ENCODE measurements around the gene DCANP1. TPM values are rescaled to one million over a fixed set of nuclear protein-coding genes. Genes with fewer than 3 reads are reported as not detected.
"Not testable (repeated sequence)": the region's sequence is repeated elsewhere in the genome, so short reads cannot be mapped to it uniquely, and the experiment has no call there.

Gene DCANP1, protein sequence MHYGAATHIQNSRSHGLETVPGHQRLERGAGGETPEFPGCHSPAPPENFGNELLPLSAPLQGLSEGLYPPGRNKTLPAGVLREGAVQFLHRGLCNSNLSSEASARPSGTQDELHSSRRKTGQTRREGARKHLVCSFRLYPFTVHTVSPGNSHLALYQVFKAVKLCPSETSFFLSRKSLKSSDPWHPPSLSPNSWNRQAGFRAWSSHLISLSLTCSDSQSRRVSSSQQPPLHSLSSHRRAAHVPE
- under 1 TPM in 1 of 3 donors, not detected in 2; 0.95 TPM for polyA plus RNA-seq

GRCh38 chr5:135447298-135447929 lies at the start of gene DCANP1:
TSS of gene DCANP1 (minus strand) at chr5:135447348. CDS start at chr5:135447108, 240 bp downstream.
- Mint-ChIP-seq H3K27ac (no peak within 1 kb of the TSS), H3K27me3 (ENCODE audit: low read depth in 3 of 3) (peaks cover 2 to 6% (median 3%) of the 10 kb centered on the region in 3 donors), H3K36me3 (no peaks in the 10 kb centered on the region), H3K4me1 (peaks cover 10 to 13% of the 10 kb centered on the region in 2 donors), H3K4me3 (no peak within 1 kb of the TSS), H3K9me3 (no peaks in the 10 kb centered on the region)
- DNase-seq = no peak

- not testable (repeated sequence) for H3K27ac Mint-ChIP-seq, H3K36me3 Mint-ChIP-seq, H3K4me1 Mint-ChIP-seq, H3K4me3 Mint-ChIP-seq, DNase-seq, H3K9me3 Mint-ChIP-seq
- H3K27me3 Mint-ChIP-seq (ENCODE audit: low read depth in 3 of 3) = peaks cover 6 to 18% (median 15%) of the 10 kb centered on the region in 3 donors
These were observed 48.4 kb upstream of the DCANP1 start for GRCh38 chr5:135495531-135495930.

- Mint-ChIP-seq H3K9me3 (no peaks in the 10 kb centered on the region), H3K27ac (no peak overlapping the region), H3K27me3 (ENCODE audit: low read depth in 3 of 3) (peaks cover 6 to 23% (median 16%) of the 10 kb centered on the region in 3 donors), H3K4me1 (no peaks in the 10 kb centered on the region), H3K4me3 (no peak overlapping the region), H3K36me3 (no peaks in the 10 kb centered on the region)
- DNase-seq = no peak
These were observed 47.0 kb upstream of the DCANP1 start for GRCh38 chr5:135494196-135494595.

- H3K27ac Mint-ChIP-seq = no peak overlapping the region
- H3K4me1 Mint-ChIP-seq = no peaks in the 10 kb centered on the region
- H3K27me3 Mint-ChIP-seq (ENCODE audit: low read depth in 3 of 3) = peaks cover 7 to 23% (median 16%) of the 10 kb centered on the region in 3 donors
- H3K36me3 Mint-ChIP-seq = no peaks in the 10 kb centered on the region
- H3K9me3 Mint-ChIP-seq = no peaks in the 10 kb centered on the region
- no peak for DNase-seq
- H3K4me3 Mint-ChIP-seq = no peak overlapping the region
These were observed 46.4 kb upstream of the DCANP1 start for GRCh38 chr5:135493406-135494180.

GRCh38 chr5:135492319-135492626 lies 45.1 kb upstream of the DCANP1 start:
- Mint-ChIP-seq H3K9me3 (no peaks in the 10 kb centered on the region), H3K27me3 (ENCODE audit: low read depth in 3 of 3) (peaks cover 12 to 30% (median 19%) of the 10 kb centered on the region in 3 donors), H3K27ac (no peak overlapping the region), H3K4me1 (no peaks in the 10 kb centered on the region), H3K4me3 (no peak overlapping the region), H3K36me3 (no peaks in the 10 kb centered on the region)
- DNase-seq = no peak

DNA sequence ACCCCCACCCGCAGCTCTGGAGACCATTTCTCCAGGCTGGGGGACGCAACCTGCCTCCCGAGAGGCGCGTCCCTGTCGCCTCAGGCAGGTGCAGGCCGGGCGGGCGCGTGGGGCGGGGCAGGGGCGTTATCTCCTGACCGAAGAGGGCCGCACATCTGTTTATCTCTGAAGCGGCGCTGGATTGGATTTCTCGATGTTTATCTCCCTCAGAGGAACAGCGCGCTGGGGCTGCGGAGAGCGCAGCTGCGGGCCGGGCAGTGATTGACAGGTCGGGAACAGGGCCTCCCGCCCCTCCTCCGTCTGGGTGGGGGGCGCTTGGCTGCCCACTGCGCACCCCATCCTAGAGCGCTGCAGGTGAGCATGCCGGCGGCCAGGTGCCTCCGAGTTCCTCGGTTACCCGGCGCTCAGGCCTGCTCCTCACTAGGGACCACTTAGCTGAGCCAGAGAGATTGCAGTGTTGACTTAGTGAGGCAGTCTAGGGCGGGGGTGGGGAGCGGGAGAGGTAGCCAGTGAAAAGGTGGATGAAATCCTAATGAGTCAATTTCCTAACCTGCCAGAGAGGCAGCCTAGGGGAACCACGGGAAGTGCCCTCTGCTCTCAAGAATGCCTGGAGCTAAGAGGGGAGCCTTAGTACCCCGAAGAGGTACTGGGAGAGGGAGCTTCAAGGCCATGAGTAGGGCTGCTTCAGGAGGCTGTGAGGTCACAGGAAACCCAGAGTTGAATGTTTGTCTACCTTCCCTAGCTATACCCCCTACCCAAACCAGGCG lies 44.6 kb upstream of the DCANP1 start:
- peaks cover 12 to 28% (median 19%) of the 10 kb centered on the region in 3 donors for H3K27me3 Mint-ChIP-seq (ENCODE audit: low read depth in 3 of 3)
- no peak overlapping the region for H3K27ac Mint-ChIP-seq
- no peaks in the 10 kb centered on the region for H3K36me3 Mint-ChIP-seq
- no peaks in the 10 kb centered on the region for H3K4me1 Mint-ChIP-seq
- DNase-seq = no peak
- no peak overlapping the region for H3K4me3 Mint-ChIP-seq
- peaks cover 0 to 2% (median 0%) of the 10 kb centered on the region in 6 donors for H3K9me3 Mint-ChIP-seq

DNA sequence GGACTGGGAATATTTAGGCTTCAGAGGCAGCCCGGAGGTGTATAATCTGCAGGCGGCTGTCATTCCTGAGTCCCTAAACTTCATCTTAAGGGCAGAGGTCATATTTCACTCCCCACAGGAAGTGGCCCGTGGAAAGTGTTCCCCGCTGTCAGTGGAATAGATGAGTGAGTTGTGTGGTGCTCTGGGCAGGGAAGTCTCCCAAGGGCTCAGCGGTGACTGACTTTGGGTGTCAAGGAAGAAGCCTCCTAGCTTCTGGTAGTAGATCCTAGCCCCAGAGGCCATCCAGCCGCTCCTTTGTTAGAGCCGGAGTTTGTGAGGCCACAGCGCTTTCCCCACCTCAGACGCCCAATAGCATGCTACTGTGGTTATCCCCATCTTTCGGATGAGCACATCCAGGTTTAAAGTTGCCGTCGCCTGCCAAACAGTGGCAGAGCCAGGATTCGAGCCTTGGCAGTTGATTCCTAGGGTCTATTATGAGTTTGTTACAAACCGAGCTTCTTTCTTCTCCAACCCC lies 43.9 kb upstream of the DCANP1 start:
- Mint-ChIP-seq H3K27me3 (ENCODE audit: low read depth in 3 of 3) (peaks cover 12 to 28% (median 19%) of the 10 kb centered on the region in 3 donors), H3K4me1 (no peaks in the 10 kb centered on the region), H3K27ac (no peak overlapping the region), H3K36me3 (no peaks in the 10 kb centered on the region), H3K4me3 (no peak overlapping the region), H3K9me3 (peaks cover 0 to 2% (median 0%) of the 10 kb centered on the region in 6 donors)
- no peak for DNase-seq

DNA sequence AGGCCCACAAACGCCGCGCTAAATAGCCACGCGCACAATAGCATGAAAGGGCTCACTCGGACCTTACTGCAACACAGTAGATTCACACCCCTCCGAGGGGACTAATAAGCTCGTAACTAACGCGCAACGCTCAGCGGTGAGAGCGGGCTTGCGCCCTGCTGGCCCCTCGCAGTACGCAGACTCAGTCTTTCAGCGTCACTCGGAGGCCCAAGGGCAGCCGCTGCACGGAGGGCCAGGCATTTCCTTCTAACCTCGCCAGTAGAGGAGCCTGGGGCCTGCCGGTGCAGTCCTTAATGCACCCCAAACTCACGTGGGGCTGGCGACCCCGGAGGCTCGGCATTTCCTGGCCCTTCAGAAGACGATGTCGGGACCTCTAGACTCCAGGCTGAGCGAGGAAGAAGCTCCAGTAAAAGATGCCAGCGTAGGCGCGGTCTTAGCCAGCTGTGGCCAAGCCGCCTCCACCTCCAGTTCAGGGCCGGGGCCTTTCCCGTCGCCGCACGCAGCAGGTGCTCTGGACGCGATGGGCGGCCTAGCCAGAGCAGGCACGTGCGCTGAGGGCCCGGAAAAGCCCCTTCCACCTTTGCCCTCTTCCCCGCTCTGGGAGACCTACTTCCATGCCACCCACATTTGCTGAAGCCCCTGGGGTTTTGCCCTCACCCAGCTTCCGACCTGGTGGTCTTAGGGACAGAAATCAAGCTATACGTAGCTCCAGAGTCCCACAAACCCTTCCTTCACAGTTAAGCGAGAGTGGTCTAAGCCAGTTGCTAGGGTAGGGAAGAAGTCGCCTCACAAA lies 43.3 kb upstream of the DCANP1 start:
- Mint-ChIP-seq H3K27me3 (ENCODE audit: low read depth in 3 of 3) (peaks cover 11 to 27% (median 19%) of the 10 kb centered on the region in 3 donors), H3K4me1 (no peaks in the 10 kb centered on the region), H3K4me3 (no peak overlapping the region), H3K36me3 (no peaks in the 10 kb centered on the region), H3K9me3 (peaks cover 0 to 2% (median 0%) of the 10 kb centered on the region in 6 donors), H3K27ac (no peak overlapping the region)
- no peak for DNase-seq

DNA sequence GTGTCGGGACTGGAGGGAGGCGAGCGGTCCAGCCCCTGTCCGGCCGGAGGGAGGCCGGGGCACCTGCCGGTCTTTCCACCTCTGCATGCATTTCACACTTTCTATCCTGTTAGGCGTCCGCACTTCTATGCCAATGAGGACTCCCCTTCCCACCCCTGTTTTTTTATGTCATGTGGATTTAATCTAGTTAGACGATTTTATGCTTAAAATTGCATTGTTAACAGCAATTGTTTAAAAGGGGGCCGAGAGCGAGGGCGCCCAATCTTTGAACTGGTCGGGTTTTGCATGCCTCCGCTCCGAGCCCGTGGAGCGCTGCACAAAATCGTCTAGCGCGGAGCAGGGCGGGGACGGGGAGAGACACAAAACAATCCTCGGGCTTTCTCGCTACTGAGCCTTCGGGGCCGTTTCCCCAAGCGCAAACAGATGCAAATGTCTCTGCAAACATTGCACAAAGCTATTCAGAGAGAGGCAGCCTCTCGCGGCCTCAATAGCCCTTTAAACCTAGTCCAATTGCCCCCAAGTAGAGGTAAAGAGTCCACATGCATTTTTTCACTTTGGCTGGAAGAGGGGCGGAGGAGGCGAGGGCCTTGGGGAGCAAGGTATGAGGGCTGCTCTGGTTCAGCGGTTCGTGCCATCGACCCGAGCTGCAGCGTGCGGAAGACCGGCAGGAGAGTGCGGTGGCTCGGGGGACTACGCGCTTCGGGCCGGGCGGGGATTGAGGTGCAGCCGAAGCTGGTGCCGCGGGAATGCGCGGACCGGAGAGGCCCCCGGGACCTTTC lies 42.5 kb upstream of the DCANP1 start:
- Mint-ChIP-seq H3K27me3 (ENCODE audit: low read depth in 3 of 3) (peaks cover 8 to 29% (median 19%) of the 10 kb centered on the region in 3 donors), H3K27ac (no peak overlapping the region), H3K36me3 (no peaks in the 10 kb centered on the region), H3K4me3 (no peak overlapping the region), H3K4me1 (no peaks in the 10 kb centered on the region), H3K9me3 (peaks cover 0 to 2% (median 0%) of the 10 kb centered on the region in 6 donors)
- DNase-seq = no peak

DNA sequence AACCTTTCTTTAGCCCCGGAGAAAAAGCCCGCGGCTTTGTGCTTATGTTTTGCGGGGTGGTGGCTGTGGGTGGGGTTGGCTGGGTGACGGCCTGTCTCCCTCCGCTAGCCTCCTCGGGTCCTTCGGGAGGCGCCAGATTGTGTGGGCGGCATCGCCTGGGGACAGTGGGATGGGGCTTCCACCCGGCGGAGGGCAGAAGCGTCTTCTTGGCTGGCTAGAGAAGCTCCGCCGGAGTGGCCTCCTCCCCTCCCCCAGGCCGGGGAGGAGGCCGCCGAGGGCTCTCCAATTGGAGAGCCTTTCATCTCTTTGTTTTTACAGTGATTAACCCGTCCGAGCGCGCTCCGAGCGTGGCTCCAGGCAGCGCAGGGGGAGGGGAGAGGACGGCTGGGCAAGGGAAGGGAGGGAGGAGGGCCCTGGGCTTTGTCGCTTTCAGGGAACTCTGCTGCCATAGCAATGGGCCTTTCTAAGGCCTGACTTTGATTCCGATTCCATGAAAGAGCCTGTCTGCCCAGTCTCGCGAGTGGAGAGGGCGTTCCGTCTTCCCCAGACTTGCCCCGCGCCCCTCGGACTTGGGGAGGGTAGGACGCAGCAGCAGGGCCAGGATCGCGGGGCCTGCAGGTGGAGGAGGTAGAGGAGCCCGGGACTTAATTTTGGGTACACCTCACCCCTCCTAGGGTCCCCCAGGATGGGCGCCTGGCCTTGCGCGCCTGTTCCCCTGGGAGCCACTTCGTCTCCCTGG lies 41.7 kb upstream of the DCANP1 start:
- peaks cover 8 to 27% (median 19%) of the 10 kb centered on the region in 3 donors for H3K27me3 Mint-ChIP-seq (ENCODE audit: low read depth in 3 of 3)

DNA sequence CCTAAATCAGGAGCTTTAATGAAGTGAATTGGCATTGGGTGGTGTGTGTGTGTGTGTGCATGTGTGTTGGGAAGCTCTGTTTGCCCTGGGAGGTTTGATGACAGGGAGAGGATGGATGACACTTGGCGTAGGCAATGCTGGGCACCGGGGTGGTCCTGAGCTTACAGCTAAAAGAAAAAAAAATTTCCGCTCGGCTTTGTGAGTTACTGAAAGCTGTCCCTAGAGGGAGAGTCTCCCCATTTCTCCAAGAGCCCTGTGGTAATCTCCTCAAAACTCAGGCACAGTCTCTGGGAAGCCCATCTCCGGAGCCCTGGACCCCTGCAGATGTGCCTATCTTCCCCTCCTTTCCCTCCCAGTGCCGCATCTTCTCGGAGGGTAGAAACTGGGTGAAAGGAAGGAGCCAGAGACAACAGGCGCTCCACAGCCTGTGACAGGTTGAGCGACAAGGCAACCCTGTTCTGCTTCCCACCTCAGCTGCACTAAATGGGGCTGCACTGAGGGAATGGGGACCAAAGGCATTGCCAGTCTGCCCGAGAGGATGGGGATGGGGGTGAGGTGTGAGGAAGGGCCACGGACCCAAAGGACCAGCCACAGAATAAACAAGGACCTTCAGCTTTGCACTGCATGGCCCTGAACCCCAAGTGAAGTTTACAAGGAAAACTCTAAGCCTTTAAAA lies 40.8 kb upstream of the DCANP1 start:
- Mint-ChIP-seq H3K36me3 (no peaks in the 10 kb centered on the region), H3K4me3 (no peak overlapping the region), H3K27me3 (ENCODE audit: low read depth in 3 of 3) (peaks cover 8 to 25% (median 20%) of the 10 kb centered on the region in 3 donors), H3K9me3 (peaks cover 0 to 2% (median 0%) of the 10 kb centered on the region in 6 donors), H3K4me1 (no peaks in the 10 kb centered on the region), H3K27ac (no peak overlapping the region)
- no peak for DNase-seq

More for the DNA sequence above, 41.7 kb upstream of the DCANP1 start:
- Mint-ChIP-seq H3K36me3 (no peaks in the 10 kb centered on the region), H3K27ac (no peak overlapping the region), H3K4me3 (no peak overlapping the region), H3K9me3 (peaks cover 0 to 2% (median 0%) of the 10 kb centered on the region in 6 donors), H3K4me1 (no peaks in the 10 kb centered on the region)
- no peak for DNase-seq
